Measurements from ENCODE around the gene PLSCR1.

DNA sequence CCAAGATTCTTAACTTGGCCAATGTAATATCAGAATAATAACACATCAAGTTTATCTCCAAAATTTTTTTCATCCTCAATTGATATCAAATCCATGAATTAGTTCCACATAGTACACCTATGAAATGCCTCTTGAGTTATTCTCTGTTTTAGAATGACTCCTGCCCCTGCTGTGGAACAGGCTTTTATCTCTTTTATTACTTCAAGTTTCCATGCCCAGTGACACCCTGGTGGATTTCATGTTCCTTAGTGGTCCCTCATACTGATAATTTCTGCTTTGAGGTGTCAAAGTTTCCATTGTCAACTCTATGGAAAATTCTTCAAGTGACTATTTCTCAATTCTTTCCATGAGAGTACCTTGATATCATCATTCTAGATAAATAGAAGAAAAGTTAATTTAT, 24.6 kb downstream of the PLSCR1 start:
- TF ChIP-seq, protein P1, sequence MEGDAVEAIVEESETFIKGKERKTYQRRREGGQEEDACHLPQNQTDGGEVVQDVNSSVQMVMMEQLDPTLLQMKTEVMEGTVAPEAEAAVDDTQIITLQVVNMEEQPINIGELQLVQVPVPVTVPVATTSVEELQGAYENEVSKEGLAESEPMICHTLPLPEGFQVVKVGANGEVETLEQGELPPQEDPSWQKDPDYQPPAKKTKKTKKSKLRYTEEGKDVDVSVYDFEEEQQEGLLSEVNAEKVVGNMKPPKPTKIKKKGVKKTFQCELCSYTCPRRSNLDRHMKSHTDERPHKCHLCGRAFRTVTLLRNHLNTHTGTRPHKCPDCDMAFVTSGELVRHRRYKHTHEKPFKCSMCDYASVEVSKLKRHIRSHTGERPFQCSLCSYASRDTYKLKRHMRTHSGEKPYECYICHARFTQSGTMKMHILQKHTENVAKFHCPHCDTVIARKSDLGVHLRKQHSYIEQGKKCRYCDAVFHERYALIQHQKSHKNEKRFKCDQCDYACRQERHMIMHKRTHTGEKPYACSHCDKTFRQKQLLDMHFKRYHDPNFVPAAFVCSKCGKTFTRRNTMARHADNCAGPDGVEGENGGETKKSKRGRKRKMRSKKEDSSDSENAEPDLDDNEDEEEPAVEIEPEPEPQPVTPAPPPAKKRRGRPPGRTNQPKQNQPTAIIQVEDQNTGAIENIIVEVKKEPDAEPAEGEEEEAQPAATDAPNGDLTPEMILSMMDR (IDR thresholded peaks at IDR 0.05), result no peak
- no peak for TF ChIP-seq POLR2A (IDR thresholded peaks at IDR 0.05)
